Measurements from ENCODE around the gene SORCS1.

Gene SORCS1

GRCh38 chr10:106992055-106992454 lies 172.5 kb downstream of the SORCS1 start:
- no peak for DNase-seq (ENCODE audit: low read depth, low spot score)

- DNase-seq (ENCODE audit: low read depth, low spot score): no peak
These were observed 173.4 kb downstream of the SORCS1 start for GRCh38 chr10:106991091-106991490.

GRCh38 chr10:106987362-106987761 lies 177.1 kb downstream of the SORCS1 start:
- no peak for DNase-seq (ENCODE audit: low read depth, low spot score)

GRCh38 chr10:106982268-106982667 lies 182.2 kb downstream of the SORCS1 start:
- DNase-seq (ENCODE audit: low read depth, low spot score): no peak

- no peak for DNase-seq (ENCODE audit: low read depth, low spot score)
These were observed 182.9 kb downstream of the SORCS1 start for GRCh38 chr10:106981452-106982075.

- DNase-seq (ENCODE audit: low read depth, low spot score): no peak
These were observed 183.7 kb downstream of the SORCS1 start for GRCh38 chr10:106980495-106981451.

- DNase-seq (ENCODE audit: low read depth, low spot score): no peak
These were observed 185.8 kb downstream of the SORCS1 start for GRCh38 chr10:106978756-106979155.

GRCh38 chr10:106973716-106974115 lies 190.8 kb downstream of the SORCS1 start:
- DNase-seq (ENCODE audit: low read depth, low spot score): no peak

- peak; percentile 50 for DNase-seq (ENCODE audit: low read depth, low spot score)
These were observed 191.2 kb downstream of the SORCS1 start for GRCh38 chr10:106973288-106973687.

GRCh38 chr10:106972381-106972780 lies 192.1 kb downstream of the SORCS1 start:
- DNase-seq (ENCODE audit: low read depth, low spot score): no peak

- DNase-seq (ENCODE audit: low read depth, low spot score): peak; percentile 26
These were observed 193.1 kb downstream of the SORCS1 start for GRCh38 chr10:106971411-106971831.

GRCh38 chr10:106967452-106967851 lies 197.1 kb downstream of the SORCS1 start:
- DNase-seq (ENCODE audit: low read depth, low spot score): no peak

- no peak for DNase-seq (ENCODE audit: low read depth, low spot score)
These were observed 203.7 kb downstream of the SORCS1 start for GRCh38 chr10:106960812-106961211.

- DNase-seq (ENCODE audit: low read depth, low spot score): no peak
These were observed 205.0 kb downstream of the SORCS1 start for GRCh38 chr10:106959521-106959920.

GRCh38 chr10:106958589-106959361 lies 205.7 kb downstream of the SORCS1 start:
- no peak for DNase-seq (ENCODE audit: low read depth, low spot score)

- DNase-seq (ENCODE audit: low read depth, low spot score): no peak
These were observed 206.5 kb downstream of the SORCS1 start for GRCh38 chr10:106957823-106958588.

- DNase-seq (ENCODE audit: low read depth, low spot score): no peak
These were observed 208.1 kb downstream of the SORCS1 start for GRCh38 chr10:106956216-106956915.

- no peak for DNase-seq (ENCODE audit: low read depth, low spot score)
These were observed 209.4 kb downstream of the SORCS1 start for GRCh38 chr10:106955133-106955532.

- DNase-seq (ENCODE audit: low read depth, low spot score): no peak
These were observed 212.5 kb downstream of the SORCS1 start for GRCh38 chr10:106952033-106952432.

- DNase-seq (ENCODE audit: low read depth, low spot score): no peak
These were observed 214.6 kb downstream of the SORCS1 start for GRCh38 chr10:106949680-106950478.
